ENCODE results near the gene KIF19. TPM values are rescaled to one million over a fixed set of nuclear protein-coding genes. Genes with fewer than 3 reads are reported as not detected.
"Not testable (repeated sequence)": the region's sequence is repeated elsewhere in the genome, so short reads cannot be mapped to it uniquely, and the experiment has no call there.

KIF19 gene
- total RNA-seq, result 0.23 TPM
- long read RNA-seq, partial matches to known transcripts, result 0 of 1 reads
- long read RNA-seq, other reads (novel, unspliced or antisense), result 1 of 1 reads

- ATAC-seq (peak; percentile 79), DNase-seq (peak; percentile 75)
- intact Hi-C loops (cut with DNase I), result no loop called here
- Histone ChIP-seq H3K27ac (no peak within 1 kb of the TSS), H3K4me3 (peak within 1 kb of the TSS; percentile 41), H3K36me3 (no peaks in the 10 kb centered on the region), H3K27me3 (peaks cover 14% of the 10 kb centered on the region), H3K9me3 (no peaks in the 10 kb centered on the region), H3K4me1 (peaks cover 13% of the 10 kb centered on the region)
- TF ChIP-seq CTCF (IDR thresholded peaks at IDR 0.05), result no peak
These were observed at the start of gene KIF19 for GRCh38 chr17:74325743-74326379. KIF19 (plus strand) TSS chr17:74326226; CDS start chr17:74326350, 124 bp downstream.

- H3K27me3 ChIP-seq, result peaks cover 7% of the 10 kb centered on the region
- ATAC-seq (no peak), DNase-seq (no peak)
- H3K36me3 ChIP-seq, result no peaks in the 10 kb centered on the region
- H3K4me3 ChIP-seq, result no peak overlapping the region
- peaks cover 13% of the 10 kb centered on the region for H3K4me1 ChIP-seq
- H3K9me3 ChIP-seq, result no peaks in the 10 kb centered on the region
- H3K27ac ChIP-seq, result no peak overlapping the region
- intact Hi-C loops (cut with DNase I), result no loop called here
- no peak for TF ChIP-seq CTCF (IDR thresholded peaks at IDR 0.05)
These were observed 49.5 kb upstream of the KIF19 start for GRCh38 chr17:74276541-74277009.

GRCh38 chr17:74277935-74278334 is 48.1 kb upstream of the KIF19 start:
- Histone ChIP-seq H3K27ac (no peak overlapping the region), H3K9me3 (no peaks in the 10 kb centered on the region), H3K4me1 (peaks cover 13% of the 10 kb centered on the region), H3K27me3 (peaks cover 7% of the 10 kb centered on the region), H3K4me3 (no peak overlapping the region), H3K36me3 (no peaks in the 10 kb centered on the region)
- ATAC-seq (no peak), DNase-seq (no peak)
- no peak for TF ChIP-seq CTCF (IDR thresholded peaks at IDR 0.05)
- intact Hi-C loops (cut with DNase I), result no loop called here

GRCh38 chr17:74279617-74280016 is 46.4 kb upstream of the KIF19 start:
- H3K4me3 ChIP-seq; intact Hi-C loops (cut with DNase I); DNase-seq; H3K9me3 ChIP-seq; ATAC-seq; H3K36me3 ChIP-seq; H3K27ac ChIP-seq; H3K4me1 ChIP-seq; H3K27me3 ChIP-seq: not testable (repeated sequence)

GRCh38 chr17:74280093-74280513 is 45.9 kb upstream of the KIF19 start:
- DNase-seq (no peak), ATAC-seq (peak; percentile 59)
- TF ChIP-seq CTCF (IDR thresholded peaks at IDR 0.05), result no peak
- intact Hi-C loops (cut with DNase I), result no loop called here
- peaks cover 5% of the 10 kb centered on the region for H3K4me1 ChIP-seq
- H3K9me3 ChIP-seq, result no peaks in the 10 kb centered on the region
- peak overlapping the region; percentile 24 for H3K27ac ChIP-seq
- peaks cover 7% of the 10 kb centered on the region for H3K27me3 ChIP-seq
- no peaks in the 10 kb centered on the region for H3K36me3 ChIP-seq
- no peak overlapping the region for H3K4me3 ChIP-seq

- DNase-seq (no peak), ATAC-seq (no peak)
- Histone ChIP-seq H3K36me3 (no peaks in the 10 kb centered on the region), H3K9me3 (no peaks in the 10 kb centered on the region), H3K27me3 (peaks cover 7% of the 10 kb centered on the region), H3K4me1 (no peaks in the 10 kb centered on the region), H3K27ac (no peak overlapping the region), H3K4me3 (no peak overlapping the region)
- intact Hi-C loops (cut with DNase I), result no loop called here
- TF ChIP-seq CTCF (IDR thresholded peaks at IDR 0.05), result no peak
These were observed 44.2 kb upstream of the KIF19 start for GRCh38 chr17:74281799-74282198.

- H3K27ac ChIP-seq; H3K4me3 ChIP-seq; ATAC-seq; H3K4me1 ChIP-seq; H3K27me3 ChIP-seq; intact Hi-C loops (cut with DNase I); H3K36me3 ChIP-seq; DNase-seq; H3K9me3 ChIP-seq: not testable (repeated sequence)
These were observed 43.8 kb upstream of the KIF19 start for GRCh38 chr17:74282274-74282586.
